ENCODE measurements around the gene IRF3.

IRF3 gene

GRCh38 chr19:49657493-49658138, 8.0 kb downstream of the IRF3 start:
- no peak overlapping the region for H3K4me3 ChIP-seq (ENCODE audit: low read length)
- DNase-seq (ENCODE audit: low read depth) = no peak
- TF ChIP-seq CTCF (conservative IDR thresholded peaks at IDR 0.05; ENCODE audit: low read length) = no peak

DNA sequence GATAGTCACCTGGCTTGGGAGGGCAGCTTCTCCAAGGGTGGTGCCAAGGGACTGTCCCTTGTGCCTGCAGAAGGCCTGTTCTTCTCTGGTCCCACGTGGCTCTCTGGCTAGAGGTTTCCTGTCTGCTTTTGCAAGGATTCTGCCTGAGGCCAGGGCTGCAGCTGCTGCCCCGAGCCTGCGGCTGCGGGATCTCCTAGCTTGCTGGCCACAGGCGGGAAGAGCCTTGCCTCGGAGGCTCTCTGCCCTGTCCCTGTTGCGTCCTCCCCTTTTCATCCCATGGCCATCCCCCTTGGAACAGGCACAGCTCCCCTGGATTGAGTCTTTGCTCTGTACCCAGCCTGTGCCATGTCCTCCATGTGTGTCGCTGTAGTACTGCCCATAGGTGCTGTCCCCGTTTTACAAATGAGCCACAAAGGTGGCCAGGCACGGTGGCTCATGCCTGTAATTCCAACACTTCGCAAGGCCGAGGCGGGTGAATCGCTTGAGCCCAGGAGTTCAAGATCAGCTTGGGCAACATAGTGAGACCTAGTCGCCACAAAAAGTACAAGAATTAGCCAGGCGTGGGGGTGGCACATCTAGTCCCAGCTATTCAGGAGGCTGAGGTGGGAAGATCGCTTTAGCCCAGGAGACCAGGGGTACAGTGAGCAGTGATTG, 9.1 kb downstream of the IRF3 start:
- no peak for DNase-seq (ENCODE audit: low read depth)
- H3K4me3 ChIP-seq (ENCODE audit: low read length) = no peak overlapping the region
- no peak for TF ChIP-seq CTCF (conservative IDR thresholded peaks at IDR 0.05; ENCODE audit: low read length)

DNA sequence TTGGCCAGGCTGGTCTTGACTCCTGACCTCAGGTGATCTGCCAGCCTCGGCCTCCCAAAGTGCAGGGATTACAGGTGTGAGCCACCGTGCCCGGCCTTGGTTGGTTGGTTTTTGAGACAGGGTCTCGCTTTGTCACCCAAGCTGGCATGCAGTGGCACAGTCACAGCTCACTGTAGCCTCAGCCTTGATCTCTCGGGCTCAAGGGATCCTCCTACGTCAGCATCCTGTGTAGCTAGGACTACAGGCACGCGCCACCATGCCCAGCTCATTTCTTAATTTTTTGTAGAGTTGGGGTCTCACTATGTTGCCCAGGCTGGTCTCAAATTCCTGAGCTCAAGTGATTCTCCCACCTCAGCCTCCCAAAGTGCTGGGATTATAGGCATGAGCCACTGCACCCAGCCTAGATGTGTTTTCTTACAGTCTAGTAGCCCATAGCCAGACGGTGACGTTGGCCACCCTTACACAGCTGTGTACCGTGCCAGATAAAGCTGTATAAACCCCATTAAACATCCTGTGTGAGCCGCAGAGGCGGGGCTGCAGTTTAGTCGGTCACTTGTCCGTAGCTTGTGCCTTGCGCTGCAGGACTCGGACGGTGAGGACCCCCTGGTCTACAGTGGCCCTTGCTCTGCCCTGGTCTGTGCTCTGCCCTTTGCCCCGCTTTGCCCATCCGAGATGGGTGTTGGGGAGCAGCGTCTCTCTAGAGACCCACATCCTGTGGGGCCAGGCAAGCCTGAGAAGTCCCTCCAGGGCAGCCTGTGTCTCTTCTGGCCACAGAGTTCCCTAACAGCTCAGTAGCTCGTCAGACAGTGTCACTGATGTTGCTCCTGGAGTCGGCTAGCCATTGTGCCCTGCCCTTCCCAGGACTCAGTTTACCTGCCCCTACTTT, 9.8 kb downstream of the IRF3 start:
- H3K4me3 ChIP-seq (ENCODE audit: low read length) = no peak overlapping the region
- no peak for TF ChIP-seq CTCF (conservative IDR thresholded peaks at IDR 0.05; ENCODE audit: low read length)
- no peak for DNase-seq (ENCODE audit: low read depth)

- DNase-seq (ENCODE audit: low read depth) = no peak
- TF ChIP-seq CTCF (conservative IDR thresholded peaks at IDR 0.05; ENCODE audit: low read length) = no peak
Measured at GRCh38 chr19:49654581-49654980, 11.1 kb downstream of the IRF3 start.

GRCh38 chr19:49653466-49653806, 12.2 kb downstream of the IRF3 start:
- no peak for DNase-seq (ENCODE audit: low read depth)
- TF ChIP-seq CTCF (conservative IDR thresholded peaks at IDR 0.05; ENCODE audit: low read length) = no peak
- no peak overlapping the region for H3K4me3 ChIP-seq (ENCODE audit: low read length)

More at GRCh38 chr19:49654581-49654980, 11.1 kb downstream of the IRF3 start:
- no peak overlapping the region for H3K4me3 ChIP-seq (ENCODE audit: low read length)

DNA sequence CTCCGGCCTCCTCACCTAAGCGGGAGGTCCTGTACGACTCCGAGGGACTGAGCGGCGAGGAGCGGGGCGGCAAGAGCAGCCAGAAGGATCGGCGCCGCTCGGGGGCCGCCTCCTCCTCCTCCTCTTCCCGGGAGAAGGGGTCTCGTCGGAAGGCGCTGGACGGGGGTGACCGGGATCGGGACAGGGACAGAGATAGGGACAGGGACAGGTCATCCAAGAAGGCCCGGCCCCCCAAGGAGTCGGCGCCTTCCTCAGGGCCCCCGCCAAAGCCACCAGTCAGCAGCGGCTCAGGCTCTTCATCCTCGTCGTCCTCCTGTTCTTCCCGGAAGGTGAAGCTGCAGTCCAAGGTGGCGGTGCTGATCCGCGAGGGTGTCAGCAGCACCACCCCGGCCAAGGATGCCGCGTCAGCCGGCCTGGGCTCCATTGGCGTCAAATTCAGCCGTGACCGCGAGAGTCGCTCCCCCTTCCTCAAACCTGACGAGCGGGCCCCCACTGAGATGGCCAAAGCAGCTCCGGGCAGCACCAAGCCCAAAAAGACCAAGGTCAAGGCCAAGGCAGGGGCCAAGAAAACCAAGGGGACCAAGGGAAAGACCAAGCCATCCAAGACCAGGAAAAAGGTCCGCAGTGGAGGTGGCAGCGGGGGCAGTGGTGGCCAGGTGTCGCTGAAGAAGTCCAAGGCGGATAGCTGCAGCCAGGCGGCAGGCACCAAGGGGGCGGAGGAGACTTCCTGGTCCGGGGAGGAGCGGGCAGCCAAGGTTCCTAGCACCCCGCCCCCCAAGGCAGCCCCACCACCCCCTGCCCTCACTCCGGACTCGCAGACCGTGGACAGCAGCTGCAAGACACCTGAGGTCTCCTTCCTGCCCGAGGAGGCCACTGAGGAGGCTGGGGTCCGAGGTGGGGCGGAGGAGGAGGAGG, 12.8 kb downstream of the IRF3 start:
- DNase-seq (ENCODE audit: low read depth) = no peak
- no peak overlapping the region for H3K4me3 ChIP-seq (ENCODE audit: low read length)
- no peak for TF ChIP-seq CTCF (conservative IDR thresholded peaks at IDR 0.05; ENCODE audit: low read length)

Measured in AG10803 (cell line).